Common myeloid progenitor, CD34-positive (primary cell): ENCODE results near the gene BLMH.
A peak's percentile ranks its signal among the peaks of the same experiment; 100 is the strongest.

Experiments
- CTCF ChIA-PET: fragments of 350-600 bp; sonication (Branson Sonifier 250); formaldehyde crosslinking; loops from one replicate; lab custom pipeline; 2021; ENCODE audit warnings: antibody characterized with exemption; lab: Charles Lee
- POLR2A ChIA-PET: fragments of 350-600 bp; sonication (Branson Sonifier 250); formaldehyde crosslinking; loops from one replicate; lab custom pipeline; 2021; ENCODE audit warnings: antibody characterized with exemption; lab: Charles Lee
- DNase-seq, 3 donors: peaks; one replicate each; pipeline versions ENCODE4 v3.0.0 to v3.0.0-alpha.2; 2013
- H3K27ac ChIP-seq, 2 experiments: 1 replicate in 1 of 2; 2 replicates in 1 of 2; pipeline ENCODE4 v1.7.0; 2013; ENCODE audit warnings: inconsistent platforms in 2 of 2, low read length in 2 of 2, mild to moderate bottlenecking in 2 of 2, low read depth in 1 of 2, moderate library complexity in 1 of 2; ENCODE audit not compliant: severe bottlenecking in 2 of 2, insufficient read depth in 1 of 2, poor library complexity in 1 of 2
- H3K27me3 ChIP-seq, 5 experiments: replicated peaks in 2 of 5; 1 replicate in 3 of 5; 2 replicates in 2 of 5; pipeline versions ENCODE4 v1.6.1 to v1.7.0; 2013; ENCODE audit warnings: low read length in 4 of 5, mild to moderate bottlenecking in 2 of 5, moderate library complexity in 2 of 5, inconsistent platforms in 1 of 5; ENCODE audit not compliant: insufficient read depth in 5 of 5, control insufficient read depth in 4 of 5
- H3K36me3 ChIP-seq, 4 experiments: 1 replicate in 2 of 4; 2 replicates in 2 of 4; pipeline versions ENCODE4 v1.6.1 to v1.7.0; 2013; ENCODE audit warnings: low read length in 3 of 4, control low read depth in 1 of 4, mild to moderate bottlenecking in 1 of 4; ENCODE audit not compliant: control insufficient read depth in 4 of 4, insufficient read depth in 4 of 4
- H3K4me1 ChIP-seq, 4 experiments: 1 replicate in 3 of 4; 2 replicates in 1 of 4; pipeline versions ENCODE4 v1.6.1 to v1.7.1; 2013; ENCODE audit warnings: low read length in 3 of 4, mild to moderate bottlenecking in 3 of 4, control low read depth in 1 of 4, inconsistent platforms in 1 of 4, moderate library complexity in 1 of 4; ENCODE audit not compliant: control insufficient read depth in 4 of 4, insufficient read depth in 4 of 4; ENCODE audit errors: control extremely low read depth in 1 of 4
- H3K4me3 ChIP-seq, 7 experiments: 1 replicate in 4 of 7; 2 replicates in 3 of 7; pipeline versions ENCODE4 v1.5.1 to v1.7.0; 2013; ENCODE audit warnings: mild to moderate bottlenecking in 7 of 7, low read length in 6 of 7, moderate library complexity in 6 of 7, inconsistent platforms in 2 of 7, low read depth in 2 of 7, control low read depth in 1 of 7; ENCODE audit not compliant: insufficient read depth in 4 of 7, control insufficient read depth in 1 of 7; ENCODE audit errors: extremely low read depth in 1 of 7
- H3K9me3 ChIP-seq, 5 experiments: 1 replicate in 4 of 5; 2 replicates in 1 of 5; pipeline versions ENCODE4 v1.6.1 to v1.7.1; 2013; ENCODE audit warnings: low read length in 4 of 5, mild to moderate bottlenecking in 2 of 5, inconsistent platforms in 1 of 5, low read depth in 1 of 5, moderate library complexity in 1 of 5; ENCODE audit not compliant: control insufficient read depth in 4 of 5, insufficient read depth in 2 of 5; ENCODE audit errors: control extremely low read depth in 1 of 5
- WGBS: methylation state at CpG from one replicate; pipeline ENCODE4 v1.1.5; 2013; ENCODE audit not compliant: insufficient coverage; 5-methylcytosine and 5-hydroxymethylcytosine counted together

The BLMH gene

GRCh38 chr17:30238387-30239088 is 53.2 kb downstream of the BLMH start:
- peak overlapping the region in 2 of 7 experiments; percentile 13 to 26 for H3K4me3 ChIP-seq
- 28% methylated on average over 27 of the region's 27 CpGs for WGBS
- DNase-seq: peak in 1 of 3 donors; percentile 9
- H3K9me3 ChIP-seq: peaks cover 0 to 2% (median 0%) of the 10 kb centered on the region in 5 experiments
- ChIA-PET CTCF (interaction anchor here (2.8 kb wide), 1 partner anchor 10 kb away, joined by 7 read pairs; no protein-coding TSS in a partner anchor), POLR2A (interaction anchor here (0.6 kb wide), 1 partner anchor 63 kb away, joined by 3 read pairs; no protein-coding TSS in a partner anchor)
- peaks cover 0 to 33% (median 26%) of the 10 kb centered on the region in 4 experiments for H3K4me1 ChIP-seq
- peaks cover 8 to 63% (median 36%) of the 10 kb centered on the region in 5 experiments for H3K27me3 ChIP-seq
- H3K36me3 ChIP-seq: no peaks in the 10 kb centered on the region
- H3K27ac ChIP-seq: no peak overlapping the region

GRCh38 chr17:30238003-30238344 is 53.8 kb downstream of the BLMH start:
- Histone ChIP-seq H3K4me3 (peak overlapping the region in 2 of 7 experiments; percentile 13 to 26), H3K36me3 (no peaks in the 10 kb centered on the region), H3K9me3 (peaks cover 0 to 2% (median 0%) of the 10 kb centered on the region in 5 experiments), H3K27ac (no peak overlapping the region), H3K27me3 (peaks cover 8 to 68% (median 36%) of the 10 kb centered on the region in 5 experiments), H3K4me1 (peaks cover 0 to 33% (median 26%) of the 10 kb centered on the region in 4 experiments)
- CTCF ChIA-PET: interaction anchor here (1.3 to 2.8 kb wide), 2 partner anchors 9 to 11 kb away, joined by 3 to 7 read pairs; no protein-coding TSS in a partner anchor
- WGBS: 20% methylated on average over 4 of the region's 7 CpGs
- POLR2A ChIA-PET: no interaction called here
- DNase-seq: no peak

GRCh38 chr17:30237296-30238002 is 54.3 kb downstream of the BLMH start:
- no peaks in the 10 kb centered on the region for H3K36me3 ChIP-seq
- H3K4me1 ChIP-seq: peaks cover 0 to 33% (median 26%) of the 10 kb centered on the region in 4 experiments
- no peak overlapping the region for H3K27ac ChIP-seq
- peaks cover 0 to 2% (median 0%) of the 10 kb centered on the region in 5 experiments for H3K9me3 ChIP-seq
- peak overlapping the region in 1 of 7 experiments; percentile 28 for H3K4me3 ChIP-seq
- DNase-seq: peak in 1 of 3 donors; percentile 7
- CTCF ChIA-PET: interaction anchor here (1.3 to 2.8 kb wide), 2 partner anchors 8 to 11 kb away, joined by 3 to 7 read pairs; no protein-coding TSS in a partner anchor
- POLR2A ChIA-PET: no interaction called here
- H3K27me3 ChIP-seq: peaks cover 8 to 74% (median 38%) of the 10 kb centered on the region in 5 experiments
- 21% methylated on average over 20 of the region's 21 CpGs for WGBS

- Histone ChIP-seq H3K27ac (no peak overlapping the region), H3K27me3 (peaks cover 8 to 80% (median 41%) of the 10 kb centered on the region in 5 experiments), H3K36me3 (no peaks in the 10 kb centered on the region), H3K4me1 (peaks cover 0 to 33% (median 26%) of the 10 kb centered on the region in 4 experiments), H3K4me3 (peak overlapping the region in 6 of 7 experiments; percentile 27 to 71 (median 48)), H3K9me3 (peaks cover 0 to 2% (median 0%) of the 10 kb centered on the region in 5 experiments)
- WGBS: 6% methylated on average over 12 of the region's 20 CpGs
- peak in 2 of 3 donors; percentile 17 to 22 for DNase-seq
- CTCF ChIA-PET: interaction anchor here (0.5 to 1.3 kb wide), 5 partner anchors 8 to 119 kb away, joined by 3 to 4 read pairs (median 3); no protein-coding TSS in a partner anchor
- POLR2A ChIA-PET: no interaction called here
These were observed 55.0 kb downstream of the BLMH start for GRCh38 chr17:30236766-30237165.

- Histone ChIP-seq H3K36me3 (no peaks in the 10 kb centered on the region), H3K4me3 (peak overlapping the region in 5 of 7 experiments; percentile 38 to 73 (median 50)), H3K4me1 (peaks cover 0 to 33% (median 26%) of the 10 kb centered on the region in 4 experiments), H3K27me3 (peaks cover 8 to 81% (median 41%) of the 10 kb centered on the region in 5 experiments), H3K9me3 (peaks cover 0 to 2% (median 0%) of the 10 kb centered on the region in 5 experiments), H3K27ac (no peak overlapping the region)
- POLR2A ChIA-PET: no interaction called here
- DNase-seq: peak in 1 of 3 donors; percentile 11
- CTCF ChIA-PET: interaction anchor here (0.5 to 1.1 kb wide), 4 partner anchors 34 to 118 kb away, joined by 3 to 4 read pairs (median 3); no protein-coding TSS in a partner anchor
- WGBS: 52% methylated on average over 10 of the region's 10 CpGs
These were observed 55.5 kb downstream of the BLMH start for GRCh38 chr17:30236297-30236624.

GRCh38 chr17:30235386-30236296 is 56.1 kb downstream of the BLMH start, which contains the start of gene SLC6A4:
TSS of gene SLC6A4 (minus strand) at chr17:30235697. CDS start at chr17:30221958, 13,739 bp downstream.
- DNase-seq: peak in 2 of 3 donors; percentile 31 to 55
- Histone ChIP-seq H3K27me3 (peaks cover 10 to 81% (median 43%) of the 10 kb centered on the region in 5 experiments), H3K4me1 (peaks cover 0 to 33% (median 26%) of the 10 kb centered on the region in 4 experiments), H3K27ac (no peak within 1 kb of the TSS), H3K9me3 (peaks cover 0 to 2% (median 0%) of the 10 kb centered on the region in 5 experiments), H3K4me3 (peak within 1 kb of the TSS in 6 of 7 experiments; percentile 38 to 73 (median 52)), H3K36me3 (no peaks in the 10 kb centered on the region)
- POLR2A ChIA-PET: interaction anchor here (0.6 kb wide), 1 partner anchor 69 kb away, joined by 5 read pairs; no protein-coding TSS in a partner anchor
- 4% methylated on average over 66 of the region's 82 CpGs for WGBS
- CTCF ChIA-PET: interaction anchor here (0.9 to 1.1 kb wide), 3 partner anchors 21 to 110 kb away, joined by 3 read pairs; no protein-coding TSS in a partner anchor
